Ectodermal cell (in vitro differentiated cells): ENCODE measurements around the gene PACS1.
"Not testable (repeated sequence)": the region's sequence is repeated elsewhere in the genome, so short reads cannot be mapped to it uniquely, and the experiment has no call there.

Source experiments
- H3K27ac ChIP-seq: 2 replicates; pipeline ENCODE4 v1.7.0; 2013; ENCODE audit warnings: mild to moderate bottlenecking, low read depth, low read length; ENCODE audit not compliant: insufficient read depth, poor library complexity, severe bottlenecking
- H3K27me3 ChIP-seq: 2 replicates; pipeline ENCODE4 v1.7.0; 2013; ENCODE audit warnings: mild to moderate bottlenecking, low read length; ENCODE audit not compliant: insufficient read depth, control insufficient read depth, poor library complexity, severe bottlenecking
- H3K36me3 ChIP-seq: one replicate; pipeline ENCODE4 v1.7.0; 2013; ENCODE audit warnings: low read length; ENCODE audit not compliant: control insufficient read depth, insufficient read depth
- H3K4me1 ChIP-seq: one replicate; pipeline ENCODE4 v1.7.0; 2013; ENCODE audit warnings: low read length; ENCODE audit not compliant: control insufficient read depth, insufficient read depth
- H3K4me3 ChIP-seq: 2 replicates; pipeline ENCODE4 v1.7.0; 2013; ENCODE audit warnings: low read depth, low read length, control low read depth; ENCODE audit not compliant: insufficient read depth
- H3K9me3 ChIP-seq: 2 replicates; pipeline ENCODE4 v1.7.0; 2013; ENCODE audit warnings: mild to moderate bottlenecking, low read length, moderate library complexity; ENCODE audit not compliant: control insufficient read depth
- WGBS, 2 experiments: methylation state at CpG; one replicate each; pipeline ENCODE4 v1.1.7; 2013; ENCODE audit warnings: missing lambda C conversion rate in 2 of 2; 5-methylcytosine and 5-hydroxymethylcytosine counted together

PACS1 gene

DNA sequence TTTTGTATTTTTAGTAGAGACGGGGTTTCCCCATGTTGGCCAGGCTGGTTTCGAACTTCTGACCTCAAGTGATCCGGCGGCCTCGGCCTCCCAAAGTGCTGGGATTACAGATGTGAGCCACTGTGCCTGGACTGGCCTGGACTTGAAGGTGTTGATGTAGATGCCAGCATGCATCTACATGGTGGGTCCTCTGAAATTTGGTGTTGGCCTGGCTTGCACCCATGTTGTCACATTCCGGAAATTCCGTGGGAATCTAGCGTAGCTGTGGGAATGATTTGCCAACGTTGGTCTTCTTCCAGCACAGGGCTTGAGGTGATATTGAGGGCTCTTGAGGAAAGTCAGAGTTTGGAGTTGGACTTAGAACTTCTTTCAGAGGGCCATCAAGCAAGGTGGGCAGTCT is 6.5 kb downstream of the PACS1 start:
- Histone ChIP-seq H3K36me3 (no peaks in the 10 kb centered on the region), H3K9me3 (no peaks in the 10 kb centered on the region), H3K4me1 (peaks cover 2% of the 10 kb centered on the region), H3K27ac (no peak overlapping the region), H3K4me3 (no peak overlapping the region), H3K27me3 (no peaks in the 10 kb centered on the region)
- 90 to 93% methylated on average over 9 of the region's 9 CpGs for WGBS, 2 experiments

DNA sequence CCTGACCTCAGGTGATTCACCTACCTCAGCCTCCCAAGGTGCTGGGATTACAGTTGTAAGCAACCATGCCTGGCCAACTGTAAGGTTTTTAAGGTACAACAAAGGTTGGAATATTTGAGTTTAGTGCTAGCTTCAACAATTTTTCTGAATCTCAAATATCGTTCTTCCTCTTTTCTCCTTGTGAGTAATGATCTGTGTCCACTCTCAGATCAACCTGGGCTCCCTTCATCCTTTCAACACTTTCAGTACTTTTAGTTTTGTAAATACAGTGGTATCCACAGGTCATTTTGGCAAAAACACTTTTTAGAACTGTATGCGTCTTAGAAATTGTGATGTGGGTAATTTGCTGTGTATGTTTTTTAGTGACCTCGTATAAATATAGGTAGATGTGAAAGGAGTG is 7.9 kb downstream of the PACS1 start:
- no peaks in the 10 kb centered on the region for H3K36me3 ChIP-seq

DNA sequence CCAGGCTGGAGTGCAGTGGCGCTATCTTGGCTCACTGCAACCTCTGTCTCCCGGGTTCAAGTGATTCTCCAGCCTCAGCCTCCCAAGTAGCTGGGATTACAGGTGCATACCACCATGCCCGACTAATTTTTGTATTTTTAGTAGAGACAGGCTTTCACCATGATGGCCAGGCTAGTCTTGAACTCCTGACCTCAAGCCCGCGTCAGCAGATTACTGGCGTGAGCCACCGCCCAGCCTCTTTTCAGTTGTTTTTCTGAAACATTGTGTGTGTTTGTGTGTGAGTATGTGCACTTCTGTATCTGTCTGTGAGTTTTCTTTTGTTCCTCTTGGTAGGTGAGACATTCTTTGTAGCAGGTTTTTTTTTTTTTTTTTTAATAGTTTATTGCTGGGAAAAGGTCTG is 8.9 kb downstream of the PACS1 start:
- H3K36me3 ChIP-seq, H3K27me3 ChIP-seq, H3K9me3 ChIP-seq, H3K27ac ChIP-seq, H3K4me3 ChIP-seq, H3K4me1 ChIP-seq: not testable (repeated sequence)
- WGBS, 2 experiments, result 94 to 98% methylated on average over 7 of the region's 7 CpGs

More for the DNA sequence above, 7.9 kb downstream of the PACS1 start:
- Histone ChIP-seq H3K4me1 (peaks cover 2% of the 10 kb centered on the region), H3K4me3 (no peak overlapping the region), H3K27ac (no peak overlapping the region), H3K27me3 (no peaks in the 10 kb centered on the region), H3K9me3 (no peaks in the 10 kb centered on the region)
- 96 to 100% methylated on average over 3 of the region's 3 CpGs for WGBS, 2 experiments

DNA sequence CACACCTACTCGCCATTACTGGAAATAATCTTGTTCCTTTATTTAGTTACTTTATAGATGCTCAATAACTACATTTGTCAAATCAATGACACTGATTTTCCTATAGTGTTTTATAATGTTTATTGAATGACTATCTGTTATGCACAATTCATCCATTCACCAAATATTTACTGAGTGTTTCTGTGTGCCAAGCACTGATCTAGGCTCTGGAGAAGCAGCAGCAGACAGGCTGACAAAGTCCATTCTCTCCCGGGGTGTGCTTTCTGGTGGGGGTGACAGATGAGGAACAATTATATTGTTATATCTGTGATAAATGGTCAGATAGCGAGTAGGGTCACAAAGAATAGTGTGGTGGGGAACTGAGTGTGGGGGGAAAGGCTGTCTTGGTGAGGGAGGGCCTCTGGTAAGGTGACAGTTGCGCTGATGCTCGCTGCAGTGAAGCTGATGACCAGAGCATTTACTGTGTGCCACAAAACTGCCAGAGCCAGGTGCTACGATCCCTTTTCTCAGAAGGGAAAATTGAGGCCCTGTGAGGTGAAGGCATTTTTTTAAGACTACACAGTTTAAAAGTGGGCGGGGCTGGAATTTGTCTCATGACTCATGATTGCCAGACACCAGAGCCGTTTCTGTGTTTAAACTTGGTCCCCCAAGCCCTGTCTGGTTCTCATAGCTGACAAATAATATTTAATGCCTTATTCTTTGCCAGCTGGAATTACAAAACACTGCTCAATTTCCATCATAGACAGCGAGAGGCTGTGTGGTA is 10.2 kb downstream of the PACS1 start:
- Histone ChIP-seq H3K27ac (no peak overlapping the region), H3K27me3 (no peaks in the 10 kb centered on the region), H3K36me3 (no peaks in the 10 kb centered on the region), H3K4me1 (peaks cover 2% of the 10 kb centered on the region), H3K9me3 (no peaks in the 10 kb centered on the region), H3K4me3 (no peak overlapping the region)
- 92 to 93% methylated on average over 7 to 8 of the region's 9 CpGs for WGBS, 2 experiments

DNA sequence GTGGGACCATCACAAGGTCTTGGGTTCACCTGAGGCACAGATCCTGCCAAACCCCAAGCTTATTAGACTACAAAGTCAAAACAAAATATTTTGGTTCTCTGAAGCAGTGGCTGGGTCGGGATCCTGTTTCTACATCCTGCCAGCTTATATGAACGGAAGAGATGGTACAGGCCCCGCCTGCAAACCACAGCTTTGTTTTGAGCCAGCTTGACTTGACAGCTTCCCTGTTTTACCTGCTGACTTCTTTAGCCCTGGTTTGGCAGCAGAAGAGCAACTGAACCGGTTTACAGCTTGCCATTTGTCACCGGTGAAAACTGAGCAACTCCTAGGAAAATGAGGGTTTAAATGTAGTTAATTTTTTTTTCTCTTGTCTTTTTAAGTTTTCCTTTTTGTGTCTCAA is 11.4 kb downstream of the PACS1 start:
- Histone ChIP-seq H3K4me1 (peaks cover 2% of the 10 kb centered on the region), H3K27me3 (no peaks in the 10 kb centered on the region), H3K27ac (no peak overlapping the region), H3K9me3 (no peaks in the 10 kb centered on the region), H3K4me3 (no peak overlapping the region), H3K36me3 (no peaks in the 10 kb centered on the region)
- 81 to 89% methylated on average over 5 of the region's 5 CpGs for WGBS, 2 experiments

DNA sequence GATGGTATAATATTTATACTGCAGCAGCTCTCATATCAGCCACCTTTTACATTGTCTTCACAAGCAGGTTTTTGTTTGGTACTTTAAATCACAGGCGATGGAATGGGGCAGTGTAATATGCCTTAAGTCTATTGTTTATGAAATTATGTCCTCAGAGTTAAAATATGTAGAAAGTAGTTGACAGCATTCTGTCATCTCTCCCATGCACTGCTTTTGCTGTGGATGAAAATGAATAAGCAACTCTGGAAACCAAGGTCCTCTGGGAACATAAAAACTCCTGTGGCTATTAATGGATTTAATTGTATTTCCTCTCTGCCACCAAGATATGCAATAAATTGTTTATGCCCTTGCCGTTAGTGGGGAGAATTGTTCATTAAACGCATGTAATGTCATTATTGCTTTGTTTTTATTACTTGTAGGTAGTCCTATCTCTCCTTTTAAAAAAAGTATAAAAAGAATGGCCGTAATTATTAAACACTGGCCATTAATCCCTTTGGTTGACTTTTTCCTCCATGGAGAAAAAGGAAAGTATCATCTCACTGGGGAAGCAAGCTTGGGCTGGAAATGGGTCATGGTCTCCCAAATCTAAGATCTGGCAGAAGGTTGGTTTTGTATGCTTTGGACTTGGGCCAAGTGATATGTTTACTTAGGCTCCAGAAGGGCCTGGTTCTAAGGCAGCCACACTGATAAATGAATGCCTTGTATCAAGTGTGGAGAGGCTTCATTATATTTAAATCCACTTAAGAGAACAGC is 13.1 kb downstream of the PACS1 start:
- no peak overlapping the region for H3K4me3 ChIP-seq
- 92 to 94% methylated on average over 2 to 4 of the region's 4 CpGs for WGBS, 2 experiments
- H3K27me3 ChIP-seq, result no peaks in the 10 kb centered on the region
- peaks cover 2% of the 10 kb centered on the region for H3K4me1 ChIP-seq
- no peaks in the 10 kb centered on the region for H3K9me3 ChIP-seq
- H3K27ac ChIP-seq, result no peak overlapping the region
- no peaks in the 10 kb centered on the region for H3K36me3 ChIP-seq

DNA sequence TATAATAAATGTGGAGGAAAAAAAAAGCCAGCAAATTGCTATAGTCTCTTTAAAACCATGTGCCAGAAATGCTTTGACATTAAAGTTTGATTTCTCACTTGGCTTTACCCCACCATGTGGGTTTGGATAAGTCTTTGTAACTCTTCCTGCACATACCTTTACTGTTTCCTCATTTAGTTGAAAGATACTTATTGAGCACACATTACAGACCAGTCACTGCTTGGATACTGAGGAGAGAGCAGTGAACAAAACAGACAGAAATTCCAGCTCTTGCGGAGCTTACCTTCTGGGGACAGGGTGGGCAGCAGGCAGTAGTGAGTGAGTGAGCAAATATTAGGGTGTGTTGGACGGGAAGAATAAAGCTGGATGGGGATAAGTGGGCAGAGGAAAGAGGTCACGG is 13.7 kb downstream of the PACS1 start:
- Histone ChIP-seq H3K4me1 (peaks cover 2% of the 10 kb centered on the region), H3K9me3 (no peaks in the 10 kb centered on the region), H3K4me3 (no peak overlapping the region), H3K27me3 (no peaks in the 10 kb centered on the region), H3K27ac (no peak overlapping the region), H3K36me3 (no peaks in the 10 kb centered on the region)
- WGBS, 2 experiments, result 92 to 96% methylated on average over 3 of the region's 3 CpGs

DNA sequence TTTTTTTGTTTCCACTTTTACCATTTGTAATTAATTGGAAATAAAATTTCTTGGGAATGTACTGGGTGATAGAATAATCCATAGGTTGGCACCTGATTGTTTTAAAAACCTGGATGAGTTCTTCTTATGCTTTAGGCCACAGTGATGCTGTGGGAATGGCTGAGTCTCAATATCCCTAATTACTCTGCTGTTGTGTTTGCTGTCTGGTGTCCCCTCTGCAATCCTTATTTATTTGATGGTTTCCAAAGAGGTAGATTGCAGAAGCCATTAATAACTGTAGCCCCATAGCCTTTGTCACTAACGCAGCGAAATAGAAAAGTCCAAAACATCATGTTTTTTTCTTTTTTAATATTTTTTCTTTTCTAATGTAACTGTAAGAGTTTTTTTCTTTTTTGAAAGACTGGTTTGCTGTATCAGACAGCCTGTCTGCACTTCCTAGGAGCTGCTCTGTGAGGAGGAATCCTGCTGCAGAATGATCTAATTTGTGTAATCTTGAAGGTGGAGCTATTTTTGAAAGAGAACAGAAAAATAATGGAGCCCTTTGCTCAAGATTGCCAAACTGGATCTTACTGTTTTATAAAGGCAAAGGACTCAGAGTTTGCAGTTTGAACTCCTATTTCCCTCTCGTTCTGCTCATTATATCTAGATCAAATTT is 14.9 kb downstream of the PACS1 start:
- H3K27ac ChIP-seq, result no peak overlapping the region

DNA sequence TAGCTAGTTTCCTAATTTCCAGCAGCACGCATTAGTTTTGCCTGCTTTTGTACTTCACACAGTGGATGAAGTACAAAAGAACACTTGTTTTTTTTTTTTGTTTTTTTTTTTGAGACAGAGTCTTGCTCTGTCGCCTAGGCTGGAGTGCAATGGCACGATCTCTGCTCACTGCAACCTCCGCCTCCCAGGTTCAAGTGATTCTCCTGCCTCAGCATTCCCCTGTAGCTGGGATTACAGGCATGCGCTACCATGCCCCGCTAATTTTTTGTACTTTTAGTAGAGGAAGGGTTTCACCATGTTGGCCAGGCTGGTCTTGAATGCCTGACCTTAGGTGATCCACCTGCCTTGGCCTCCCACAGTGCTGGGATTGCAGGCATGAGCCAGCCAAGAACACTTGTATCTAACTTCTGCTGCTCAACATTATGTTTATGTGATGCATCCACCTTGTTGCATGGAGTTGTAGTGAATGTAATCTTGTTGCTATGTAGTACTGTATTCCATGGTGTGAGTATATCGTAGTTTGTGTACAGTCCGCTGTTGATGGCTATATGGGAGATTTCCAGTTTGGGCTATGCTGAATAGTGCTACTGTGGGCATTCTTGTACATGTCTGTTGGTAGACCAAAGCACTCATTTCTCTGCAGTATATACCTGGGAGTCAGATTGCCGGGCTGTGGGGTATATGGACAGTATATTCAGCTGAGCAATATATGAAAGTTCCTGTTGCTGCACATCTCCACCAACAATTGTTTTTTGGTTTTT is 17.3 kb downstream of the PACS1 start:
- H3K36me3 ChIP-seq, result no peaks in the 10 kb centered on the region
- no peak overlapping the region for H3K4me3 ChIP-seq
- H3K4me1 ChIP-seq, result no peaks in the 10 kb centered on the region
- 94% methylated on average over 9 of the region's 9 CpGs for WGBS, 2 experiments
- H3K9me3 ChIP-seq, result no peaks in the 10 kb centered on the region
- H3K27ac ChIP-seq, result no peak overlapping the region
- no peaks in the 10 kb centered on the region for H3K27me3 ChIP-seq

More for the DNA sequence above, 14.9 kb downstream of the PACS1 start:
- H3K9me3 ChIP-seq, result no peaks in the 10 kb centered on the region
- H3K4me1 ChIP-seq, result peaks cover 2% of the 10 kb centered on the region
- H3K27me3 ChIP-seq, result no peaks in the 10 kb centered on the region
- no peaks in the 10 kb centered on the region for H3K36me3 ChIP-seq
- WGBS, 2 experiments, result 94% methylated on average over 2 of the region's 3 CpGs; no CpG with 5 or more reads in 1 of the 2 experiments
- no peak overlapping the region for H3K4me3 ChIP-seq
